GM21526 (cell line): ENCODE data around the gene JAK1.
"Not testable (repeated sequence)": the region's sequence is repeated elsewhere in the genome, so short reads cannot be mapped to it uniquely, and the experiment has no call there.

Experiments used
- ATAC-seq: cut with Tn5 transposase; IDR thresholded peaks from one replicate; pipeline ENCODE4 v1.9.1; 2021; ENCODE audit warnings: moderate library complexity; ENCODE audit not compliant: unreplicated experiment, low FRiP score

JAK1 gene

GRCh38 chr1:64953241-64953640 is 13.1 kb downstream of the JAK1 start:
- no peak for ATAC-seq

- no peak for ATAC-seq
Observed at GRCh38 chr1:64950284-64950809, 16.0 kb downstream of the JAK1 start.

GRCh38 chr1:64948905-64949833 is 17.2 kb downstream of the JAK1 start:
- no peak for ATAC-seq

- ATAC-seq = no peak
Observed at GRCh38 chr1:64948216-64948615, 18.1 kb downstream of the JAK1 start.

- ATAC-seq = no peak
Observed at GRCh38 chr1:64946916-64947315, 19.4 kb downstream of the JAK1 start.

- no peak for ATAC-seq
Observed at GRCh38 chr1:64944913-64945312, 21.4 kb downstream of the JAK1 start.

- ATAC-seq = no peak
Observed at GRCh38 chr1:64942675-64943074, 23.7 kb downstream of the JAK1 start.

GRCh38 chr1:64942118-64942517 is 24.2 kb downstream of the JAK1 start:
- ATAC-seq = no peak

GRCh38 chr1:64941461-64942117 is 24.8 kb downstream of the JAK1 start:
- ATAC-seq = no peak

GRCh38 chr1:64940025-64940424 is 26.3 kb downstream of the JAK1 start:
- no peak for ATAC-seq

GRCh38 chr1:64938991-64939390 is 27.4 kb downstream of the JAK1 start:
- ATAC-seq = no peak

GRCh38 chr1:64936956-64937355 is 29.4 kb downstream of the JAK1 start:
- no peak for ATAC-seq

- ATAC-seq = no peak
Observed at GRCh38 chr1:64935551-64936155, 30.7 kb downstream of the JAK1 start.

GRCh38 chr1:64934878-64935275 is 31.5 kb downstream of the JAK1 start:
- no peak for ATAC-seq

- ATAC-seq = no peak
Observed at GRCh38 chr1:64934115-64934877, 32.1 kb downstream of the JAK1 start.

GRCh38 chr1:64933296-64934070 is 32.9 kb downstream of the JAK1 start:
- ATAC-seq = no peak

GRCh38 chr1:64932962-64933295 is 33.4 kb downstream of the JAK1 start:
- ATAC-seq = no peak

GRCh38 chr1:64930640-64931039 is 35.7 kb downstream of the JAK1 start:
- not testable (repeated sequence) for ATAC-seq

- no peak for ATAC-seq
Observed at GRCh38 chr1:64929221-64929620, 37.1 kb downstream of the JAK1 start.

- no peak for ATAC-seq
Observed at GRCh38 chr1:64928325-64928724, 38.0 kb downstream of the JAK1 start.
